SK-N-SH (cell line): ENCODE results near the gene RRN3. TPM values are rescaled to one million over a fixed set of nuclear protein-coding genes. Genes with fewer than 3 reads are reported as not detected.
"Not testable (repeated sequence)": the region's sequence is repeated elsewhere in the genome, so short reads cannot be mapped to it uniquely, and the experiment has no call there.

Experiments
- CTCF ChIA-PET: fragments of 300-600, 350-600 bp; formaldehyde crosslinking; extraction: SDS; loops from one replicate; lab custom pipeline; 2021; lab: Yijun Ruan, JAX
- POLR2A ChIA-PET: fragments of 350-600 bp; sonication (Branson Sonifier 250); formaldehyde crosslinking; extraction: SDS; loops from one replicate; lab custom pipeline; 2020; ENCODE audit warnings: antibody characterized with exemption, inconsistent platforms; lab: Yijun Ruan, JAX
- DNase-seq: peaks from one replicate; pipeline ENCODE4 v3.0.0; 2012
- H2AFZ ChIP-seq: fragments of 200-600 bp; sonication (generic); 2 replicates; pipeline ENCODE4 v1.8.1; 2016; ENCODE audit warnings: antibody characterized with exemption, mild to moderate bottlenecking, low read depth
- H3F3A ChIP-seq: fragments of 200-600 bp; sonication (generic); replicated peaks from 2 replicates; pipeline ENCODE3; 2016; ENCODE audit warnings: antibody characterized with exemption, mild to moderate bottlenecking; ENCODE audit not compliant: insufficient read depth
- H3K27ac ChIP-seq, 2 experiments: fragments of 200-500 bp in 1 of 2; fragments of 200-600 bp in 1 of 2; sonication (Bioruptor generic) in 1 of 2; sonication (generic), shearing (Covaris generic) in 1 of 2; 2 replicates each; pipeline versions ENCODE4 v1.5.1 to v1.6.1; 2014 to 2016; ENCODE audit warnings: low read depth in 2 of 2, inconsistent platforms in 1 of 2, low read length in 1 of 2, mild to moderate bottlenecking in 1 of 2, mixed read lengths in 1 of 2
- H3K27me3 ChIP-seq: fragments of 200-600 bp; sonication (generic), shearing (Covaris generic); 2 replicates; pipeline ENCODE4 v1.6.1; 2016; ENCODE audit warnings: mixed run types; ENCODE audit not compliant: insufficient read depth
- H3K36me3 ChIP-seq, 2 experiments: fragments of 200-500 bp in 1 of 2; fragments of 200-600 bp in 1 of 2; sonication (Bioruptor generic) in 1 of 2; sonication (generic) in 1 of 2; replicated peaks in 1 of 2; 2 replicates each; pipeline versions ENCODE3 to v1.5.1; 2014 to 2016; ENCODE audit warnings: low read length in 1 of 2, mild to moderate bottlenecking in 1 of 2; ENCODE audit not compliant: insufficient read depth in 2 of 2, control insufficient read depth in 1 of 2
- H3K4me1 ChIP-seq, 2 experiments: fragments of 200-500 bp in 1 of 2; fragments of 200-600 bp in 1 of 2; sonication (Bioruptor generic) in 1 of 2; sonication (generic), shearing (Covaris generic) in 1 of 2; 2 replicates each; pipeline versions ENCODE4 v1.5.1 to v1.6.1; 2014 to 2016; ENCODE audit warnings: low read depth in 1 of 2, low read length in 1 of 2, mixed run types in 1 of 2; ENCODE audit not compliant: insufficient read depth in 2 of 2, control insufficient read depth in 1 of 2
- H3K4me2 ChIP-seq: fragments of 200-600 bp; sonication (generic), shearing (Covaris generic); 2 replicates; pipeline ENCODE4 v1.6.1; 2017; ENCODE audit warnings: mixed run types
- H3K4me3 ChIP-seq, 2 experiments: fragments of 200-500 bp in 1 of 2; fragments of 200-600 bp in 1 of 2; sonication (Bioruptor generic) in 1 of 2; sonication (generic), shearing (Covaris generic) in 1 of 2; 2 replicates each; pipeline versions ENCODE4 v1.5.1 to v1.8.1; 2014 to 2016; ENCODE audit warnings: low read depth in 2 of 2, inconsistent platforms in 1 of 2, low read length in 1 of 2, mild to moderate bottlenecking in 1 of 2, mixed read lengths in 1 of 2, moderate library complexity in 1 of 2
- H3K79me2 ChIP-seq: fragments of 200-600 bp; sonication (generic); 2 replicates; pipeline ENCODE4 v1.8.1; 2017; ENCODE audit warnings: mild to moderate bottlenecking; ENCODE audit not compliant: insufficient read depth
- H3K9ac ChIP-seq: fragments of 200-600 bp; sonication (generic); 2 replicates; pipeline ENCODE4 v1.6.1; 2017; ENCODE audit warnings: mixed run types
- H3K9me2 ChIP-seq: fragments of 200-600 bp; sonication (generic); 2 replicates; pipeline ENCODE4 v1.6.1; 2017; ENCODE audit warnings: mixed run types
- H3K9me3 ChIP-seq: fragments of 200-600 bp; sonication (generic); 2 replicates; pipeline ENCODE4 v1.6.1; 2017; ENCODE audit warnings: mixed run types, mild to moderate bottlenecking, moderate library complexity
- H4K20me1 ChIP-seq: fragments of 200-600 bp; sonication (generic); 2 replicates; pipeline ENCODE4 v1.6.1; 2017; ENCODE audit warnings: mild to moderate bottlenecking, mixed run types; ENCODE audit not compliant: insufficient read depth
- EZH2phosphoT487 ChIP-seq: fragments of 200-600 bp; sonication (generic); IDR thresholded peaks from 2 replicates; pipeline ENCODE4 v1.6.1; 2017; ENCODE audit warnings: low read depth, mixed run types, mild to moderate bottlenecking, antibody characterized with exemption, moderate library complexity, borderline replicate concordance
- GATA2 ChIP-seq: sonication (generic); formaldehyde crosslinking; IDR thresholded peaks from 2 replicates; pipeline ENCODE4 v1.5.0; 2020; ENCODE audit warnings: mild to moderate bottlenecking, missing genetic modification reagents
- MAX ChIP-seq: IDR thresholded peaks from 2 replicates; pipeline ENCODE4 v1.4.0; 2012; ENCODE audit warnings: low read depth
- MEF2A ChIP-seq: IDR thresholded peaks from 2 replicates; pipeline ENCODE4 v1.4.0; 2012; ENCODE audit warnings: low read depth, borderline replicate concordance
- POLR2AphosphoS5 ChIP-seq: IDR thresholded peaks from 2 replicates; pipeline ENCODE4 v1.6.1; 2012; ENCODE audit warnings: low read depth, low read length
- REST ChIP-seq: IDR thresholded peaks from 2 replicates; pipeline ENCODE4 v1.6.1; 2012; ENCODE audit warnings: mild to moderate bottlenecking, low read depth, low read length, moderate library complexity
- RFX5 ChIP-seq: IDR thresholded peaks from 2 replicates; pipeline ENCODE4 v1.6.1; 2012; ENCODE audit warnings: mild to moderate bottlenecking, improper control_type of control experiment, low read length
- TEAD4 ChIP-seq: IDR thresholded peaks from 2 replicates; pipeline ENCODE4 v1.4.0; 2012; ENCODE audit warnings: mild to moderate bottlenecking, borderline replicate concordance; ENCODE audit not compliant: insufficient read depth
- WGBS: methylation state at CpG from one replicate; pipeline ENCODE4 v1.1.6; 2017; ENCODE audit warnings: low lambda C conversion rate; 5-methylcytosine and 5-hydroxymethylcytosine counted together
- polyA plus RNA-seq, 3 experiments: library from polyadenylated mRNA; depleted of rRNA; stranded (reverse); fragments of >200 nt; gene quantifications; 2 replicates each; pipeline ENCODE4 v1.2.3, GENCODE V29; 2012

The RRN3 gene
- polyA plus RNA-seq, 1 of the 3 experiments (the other 2 are of a cell fraction), result 21.3 TPM

- CTCF ChIA-PET, result no interaction called here
- Histone ChIP-seq H3K79me2 (peaks cover 52% of the 10 kb centered on the region; the same call in 1 of the 2 replicates), H3K4me3 (no peak overlapping the region), H3K36me3 (peaks cover 2 to 17% of the 10 kb centered on the region in 2 experiments), H3K27ac (no peak overlapping the region), H3K27me3 (no peaks in the 10 kb centered on the region), H3K4me2 (no peak overlapping the region), H3K9me2 (no peaks in the 10 kb centered on the region), H4K20me1 (0 out of 2 replicates have a peak, but pooled peaks cover 13% of the 10 kb centered on the region), H2AFZ (no peak overlapping the region), H3K4me1 (no peaks in the 10 kb centered on the region), H3K9me3 (no peaks in the 10 kb centered on the region), H3K9ac (no peak overlapping the region), H3F3A (peaks cover 7% of the 10 kb centered on the region)
- 94% methylated on average over 21 of the region's 21 CpGs for WGBS
- TF ChIP-seq GATA2 (CRISPR knock-in tag) (no peak), REST (no peak), RFX5 (no peak), EZH2phosphoT487 (no peak), POLR2AphosphoS5 (no peak), MEF2A (no peak), TEAD4 (no peak), MAX (no peak)
- no peak for DNase-seq
- POLR2A ChIA-PET, result no interaction called here
Measured at GRCh38 chr16:15046692-15047376, 47.2 kb downstream of the RRN3 start.

GRCh38 chr16:15045270-15045669 lies 48.8 kb downstream of the RRN3 start:
- H3K9me3 ChIP-seq, H3K9me2 ChIP-seq, H2AFZ ChIP-seq, DNase-seq, H3K27ac ChIP-seq, H3K9ac ChIP-seq, H3F3A ChIP-seq, H3K27me3 ChIP-seq, H3K4me3 ChIP-seq, H3K4me2 ChIP-seq, H3K4me1 ChIP-seq, POLR2A ChIA-PET, H4K20me1 ChIP-seq: not testable (repeated sequence)
- Histone ChIP-seq H3K79me2 (peaks cover 42% of the 10 kb centered on the region; the same call in 1 of the 2 replicates), H3K36me3 (peaks cover 16 to 28% of the 10 kb centered on the region in 2 experiments)
- WGBS, result 96% methylated on average over 9 of the region's 9 CpGs
- CTCF ChIA-PET, result interaction anchor here (1.6 kb wide), 1 partner anchor 12 kb away, joined by 5 read pairs; no protein-coding TSS in a partner anchor
